ENCODE data around the gene IFITM10. TPM values are rescaled to one million over a fixed set of nuclear protein-coding genes. Genes with fewer than 3 reads are reported as not detected.

IFITM10 gene
- total RNA-seq, 1 donor from 2014 or later, result 3.4 TPM

DNA sequence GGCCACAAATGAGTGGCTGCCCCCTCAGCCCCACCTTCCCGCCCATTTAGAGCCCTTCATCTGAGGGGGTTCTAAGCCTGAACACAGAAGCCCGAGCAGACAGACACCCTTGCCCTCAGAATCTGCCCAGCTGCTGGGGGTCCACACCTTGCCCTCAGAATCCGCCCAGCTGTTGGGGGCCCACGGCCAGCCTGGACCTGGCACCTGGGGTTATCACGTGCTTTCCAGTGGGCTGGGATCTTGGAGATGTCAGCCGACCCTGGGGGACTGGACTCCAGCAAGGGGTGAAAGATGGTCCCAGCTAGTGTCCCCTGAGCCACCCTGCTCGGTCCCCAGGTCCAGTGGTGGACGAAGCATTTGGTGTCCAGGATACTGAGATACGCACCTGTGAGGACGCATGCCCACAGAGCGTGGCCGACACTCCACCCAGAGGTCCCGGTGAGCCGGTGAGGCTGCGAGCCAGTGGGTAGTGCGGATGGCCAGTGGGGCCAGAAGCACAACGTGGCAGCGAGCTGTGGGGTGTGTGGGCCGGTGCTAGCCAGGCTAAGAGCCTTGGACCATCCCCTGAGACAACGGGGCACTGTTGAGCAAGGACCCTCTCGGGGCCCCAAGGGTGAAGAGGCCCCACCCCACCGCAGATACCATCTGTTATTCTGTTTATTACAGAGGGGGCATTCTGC, 16.5 kb upstream of the IFITM10 start:
- TF ChIP-seq, protein P1, sequence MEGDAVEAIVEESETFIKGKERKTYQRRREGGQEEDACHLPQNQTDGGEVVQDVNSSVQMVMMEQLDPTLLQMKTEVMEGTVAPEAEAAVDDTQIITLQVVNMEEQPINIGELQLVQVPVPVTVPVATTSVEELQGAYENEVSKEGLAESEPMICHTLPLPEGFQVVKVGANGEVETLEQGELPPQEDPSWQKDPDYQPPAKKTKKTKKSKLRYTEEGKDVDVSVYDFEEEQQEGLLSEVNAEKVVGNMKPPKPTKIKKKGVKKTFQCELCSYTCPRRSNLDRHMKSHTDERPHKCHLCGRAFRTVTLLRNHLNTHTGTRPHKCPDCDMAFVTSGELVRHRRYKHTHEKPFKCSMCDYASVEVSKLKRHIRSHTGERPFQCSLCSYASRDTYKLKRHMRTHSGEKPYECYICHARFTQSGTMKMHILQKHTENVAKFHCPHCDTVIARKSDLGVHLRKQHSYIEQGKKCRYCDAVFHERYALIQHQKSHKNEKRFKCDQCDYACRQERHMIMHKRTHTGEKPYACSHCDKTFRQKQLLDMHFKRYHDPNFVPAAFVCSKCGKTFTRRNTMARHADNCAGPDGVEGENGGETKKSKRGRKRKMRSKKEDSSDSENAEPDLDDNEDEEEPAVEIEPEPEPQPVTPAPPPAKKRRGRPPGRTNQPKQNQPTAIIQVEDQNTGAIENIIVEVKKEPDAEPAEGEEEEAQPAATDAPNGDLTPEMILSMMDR (conservative IDR thresholded peaks at IDR 0.05), result no peak
- DNase-seq (ENCODE audit: extremely low spot score, unreplicated experiment), result no peak

DNA sequence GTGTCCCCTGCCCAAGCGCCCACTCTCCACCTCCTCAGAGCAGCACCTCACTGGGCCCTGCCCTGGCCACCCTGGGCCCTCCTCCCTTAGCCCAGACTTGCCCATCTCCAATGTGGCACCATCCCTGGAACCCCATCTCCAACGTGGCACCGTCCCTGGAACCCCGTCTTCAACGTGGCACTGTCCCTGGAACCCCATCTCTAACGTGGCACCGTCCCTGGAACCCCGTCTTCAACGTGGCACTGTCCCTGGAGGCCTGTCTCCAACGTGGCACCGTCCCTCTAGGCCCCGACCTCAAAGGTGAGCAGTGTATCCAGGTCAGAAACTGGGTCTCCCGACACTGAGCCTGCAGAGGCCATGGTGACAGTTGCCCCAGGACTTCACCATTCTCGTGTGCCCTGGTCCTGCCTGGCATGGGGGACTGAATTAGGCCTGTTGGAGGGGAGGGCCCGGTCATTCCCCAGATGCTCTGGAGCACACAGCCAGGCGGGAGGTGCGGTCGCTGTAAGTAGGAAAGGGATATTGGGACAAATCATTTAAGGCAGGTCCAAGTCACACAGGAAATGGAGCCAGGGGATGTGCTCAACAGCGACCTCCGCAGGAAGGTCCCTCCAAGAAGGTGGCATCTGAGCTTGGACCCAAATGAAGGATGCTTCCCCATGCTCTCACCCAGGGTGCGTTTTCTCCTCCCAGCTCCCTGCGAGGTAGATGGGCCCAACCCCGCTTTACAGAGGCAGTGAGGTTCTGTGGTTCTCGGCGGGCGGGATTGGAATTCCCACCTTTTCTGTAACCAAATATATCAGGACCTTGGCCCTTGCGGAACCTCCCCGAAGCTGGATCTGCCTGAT, 15.7 kb upstream of the IFITM10 start:
- H3K27me3 Mint-ChIP-seq, result peaks cover 7% of the 10 kb centered on the region
- TF ChIP-seq, protein P1 (conservative IDR thresholded peaks at IDR 0.05), result peak; percentile 40
- peaks cover 4% of the 10 kb centered on the region for H3K4me1 Mint-ChIP-seq (ENCODE audit: unreplicated experiment)
- DNase-seq (ENCODE audit: extremely low spot score, unreplicated experiment), result no peak
- no peaks in the 10 kb centered on the region for H3K36me3 Mint-ChIP-seq
- H3K27ac Mint-ChIP-seq, result no peak overlapping the region
- no peak overlapping the region for H3K4me3 Mint-ChIP-seq
- peaks cover 5% of the 10 kb centered on the region for H3K9me3 Mint-ChIP-seq

More for the DNA sequence above, 16.5 kb upstream of the IFITM10 start:
- Mint-ChIP-seq H3K27me3 (peaks cover 7% of the 10 kb centered on the region), H3K27ac (no peak overlapping the region), H3K36me3 (no peaks in the 10 kb centered on the region), H3K9me3 (peaks cover 5% of the 10 kb centered on the region), H3K4me1 (ENCODE audit: unreplicated experiment) (peaks cover 6% of the 10 kb centered on the region), H3K4me3 (no peak overlapping the region)

DNA sequence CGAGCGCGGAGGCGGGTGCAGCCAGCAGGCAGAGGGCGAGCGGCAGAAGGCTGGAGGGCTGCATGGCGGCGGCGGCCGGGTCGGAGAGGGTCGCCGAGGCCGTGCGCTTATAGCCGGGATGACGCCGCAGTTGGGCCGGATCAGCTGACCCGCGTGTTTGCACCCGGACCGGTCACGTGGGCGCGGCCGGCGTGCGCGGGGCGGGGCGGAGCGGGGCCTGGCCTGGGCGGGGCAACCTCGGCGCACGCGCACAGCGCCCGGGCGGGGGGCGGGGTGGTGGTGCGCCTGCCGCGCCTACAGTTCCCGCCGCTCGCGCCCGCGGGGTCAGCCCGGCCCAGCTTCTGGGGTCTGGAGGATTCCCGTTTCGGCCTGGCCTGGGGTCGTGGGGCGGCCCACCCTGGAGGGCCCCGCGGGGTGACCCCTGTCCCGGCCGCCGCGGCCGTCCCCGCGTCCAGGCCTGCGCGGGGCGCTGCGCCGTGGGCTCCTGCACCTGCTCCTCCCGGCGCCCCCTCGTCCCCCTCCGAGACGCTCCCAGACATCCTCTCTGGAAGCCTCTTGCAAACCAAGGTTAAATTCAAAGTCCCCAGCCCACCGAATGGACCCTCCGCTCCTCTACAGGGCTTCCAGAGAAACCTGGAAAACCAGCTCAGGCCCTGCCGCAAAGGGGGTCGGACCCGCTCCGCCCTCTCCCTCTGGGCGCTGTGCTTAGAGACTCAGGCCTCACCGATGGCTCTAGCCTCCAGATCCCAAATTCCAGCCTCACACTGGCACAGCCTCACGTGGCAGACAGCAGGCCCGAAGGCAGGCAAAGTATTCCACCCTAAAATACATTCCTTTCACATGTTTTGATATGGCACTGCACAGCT, 13.6 kb upstream of the IFITM10 start, which contains the start of gene CTSD:
TSS of gene CTSD (minus strand) at position 132 of the 866 bp plus-strand sequence. CDS start at position 64, 68 bp downstream.
- no peaks in the 10 kb centered on the region for H3K9me3 Mint-ChIP-seq
- peak; percentile 92 for DNase-seq (ENCODE audit: extremely low spot score, unreplicated experiment)
- H3K36me3 Mint-ChIP-seq, result no peaks in the 10 kb centered on the region
- TF ChIP-seq, protein P1 (conservative IDR thresholded peaks at IDR 0.05), result peak; percentile 20
- peak within 1 kb of the TSS; percentile 93 for H3K27ac Mint-ChIP-seq
- peaks cover 4% of the 10 kb centered on the region for H3K4me1 Mint-ChIP-seq (ENCODE audit: unreplicated experiment)
- H3K4me3 Mint-ChIP-seq, result peak within 1 kb of the TSS; percentile 94
- no peaks in the 10 kb centered on the region for H3K27me3 Mint-ChIP-seq

DNA sequence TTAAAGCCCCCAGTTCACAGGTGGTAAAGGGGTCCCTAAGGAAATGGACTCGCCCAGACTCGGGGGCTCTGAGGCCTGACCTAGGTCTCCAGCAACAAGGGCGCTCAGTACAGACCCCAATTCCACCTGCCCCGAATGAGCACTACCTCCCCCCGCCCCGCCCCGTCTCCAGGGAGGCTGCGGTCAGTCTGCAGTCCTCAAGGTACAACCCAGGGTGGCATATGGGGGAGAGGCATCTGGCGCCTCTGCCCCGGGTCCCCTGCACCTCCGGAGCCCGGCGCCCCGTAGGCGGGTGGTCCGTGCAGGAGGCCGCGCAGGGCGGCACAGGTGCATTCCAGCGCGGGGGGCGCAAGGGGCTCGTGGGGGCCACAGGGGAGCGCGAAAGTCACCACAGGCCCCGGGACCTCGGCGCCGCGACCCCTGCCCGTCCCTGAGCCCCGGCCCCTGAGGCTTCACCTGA, 13.0 kb upstream of the IFITM10 start:
- TF ChIP-seq, protein P1 (conservative IDR thresholded peaks at IDR 0.05), result no peak

More for the DNA sequence above, 13.0 kb upstream of the IFITM10 start:
- Mint-ChIP-seq H3K27ac (no peak overlapping the region), H3K4me1 (ENCODE audit: unreplicated experiment) (peaks cover 4% of the 10 kb centered on the region), H3K9me3 (no peaks in the 10 kb centered on the region), H3K36me3 (no peaks in the 10 kb centered on the region), H3K27me3 (no peaks in the 10 kb centered on the region), H3K4me3 (peak overlapping the region; percentile 84)
- no peak for DNase-seq (ENCODE audit: extremely low spot score, unreplicated experiment)
